Suprapubic skin (tissue), 4 donors: Measurements from ENCODE around the gene SIDT1. TPM values are rescaled to one million over a fixed set of nuclear protein-coding genes. Genes with fewer than 3 reads are reported as not detected.

Experiments
- DNase-seq, 2 donors: peaks; one replicate each; pipeline ENCODE4 v3.0.0-alpha.2; 2019; ENCODE audit warnings: low spot score in 2 of 2
- H3K27ac ChIP-seq: fragments of 200-600 bp; sonication (generic); one replicate; pipeline ENCODE4 v1.5.1; 2019
- H3K27me3 ChIP-seq: fragments of 200-600 bp; sonication (generic); one replicate; pipeline ENCODE4 v1.5.1; 2019
- H3K36me3 ChIP-seq: fragments of 200-600 bp; sonication (generic); one replicate; pipeline ENCODE4 v1.5.1; 2019
- H3K4me1 ChIP-seq: fragments of 200-600 bp; sonication (generic); one replicate; pipeline ENCODE4 v1.5.1; 2019
- H3K4me3 ChIP-seq: fragments of 200-600 bp; sonication (generic); one replicate; pipeline ENCODE4 v1.5.1; 2019; ENCODE audit warnings: mild to moderate bottlenecking
- H3K9me3 ChIP-seq: fragments of 200-600 bp; sonication (generic); one replicate; pipeline ENCODE4 v1.5.1; 2019
- CTCF ChIP-seq, 2 donors: fragments of 200-600 bp in 1 of 2; fragments of 450-650 bp in 1 of 2; sonication (generic) in 1 of 2; IDR thresholded peaks; one replicate each; pipeline ENCODE4 v1.5.1; 2016 to 2019; ENCODE audit warnings: antibody characterized with exemption in 2 of 2, mild to moderate bottlenecking in 1 of 2, moderate library complexity in 1 of 2
- EP300 ChIP-seq: sonication (generic); formaldehyde crosslinking; IDR thresholded peaks from one replicate; pipeline ENCODE4 v1.6.1; 2017; ENCODE audit warnings: antibody characterized with exemption
- POLR2A ChIP-seq, 2 donors: fragments of 450-650 bp; IDR thresholded peaks; one replicate each; pipeline ENCODE4 v1.6.1; 2017; ENCODE audit warnings: antibody characterized with exemption in 2 of 2, mild to moderate bottlenecking in 2 of 2, moderate library complexity in 2 of 2
- POLR2AphosphoS5 ChIP-seq, 3 donors: sonication (generic); formaldehyde crosslinking; IDR thresholded peaks; one replicate each; pipeline ENCODE4 v1.6.1; 2017; ENCODE audit warnings: antibody characterized with exemption in 3 of 3
- WGBS: methylation state at CpG from one replicate; pipeline ENCODE4 v1.1.5; 2018; 5-methylcytosine and 5-hydroxymethylcytosine counted together
- total RNA-seq, 4 donors: library from RNA; depleted of rRNA; stranded (reverse); fragments of >200 nt; gene quantifications; one replicate each; pipeline ENCODE4 v1.1.0, GENCODE V29; 2016

Gene SIDT1
- total RNA-seq, 4 donors from 2014 or later, result 0.34 to 11.4 (median 2.2) TPM

GRCh38 chr3:113597596-113598354 is 65.4 kb downstream of the SIDT1 start:
- no peaks in the 10 kb centered on the region for H3K9me3 ChIP-seq
- TF ChIP-seq CTCF (IDR thresholded peaks at IDR 0.05) (no peak), POLR2A (IDR thresholded peaks at IDR 0.05) (no peak), EP300 (no peak), POLR2AphosphoS5 (IDR thresholded peaks at IDR 0.05) (no peak)
- H3K4me1 ChIP-seq, result no peaks in the 10 kb centered on the region
- no peak overlapping the region for H3K4me3 ChIP-seq
- H3K27me3 ChIP-seq, result no peaks in the 10 kb centered on the region
- 58% methylated on average over 4 of the region's 4 CpGs for WGBS
- DNase-seq, result no peak
- no peaks in the 10 kb centered on the region for H3K36me3 ChIP-seq
- H3K27ac ChIP-seq, result no peak overlapping the region

GRCh38 chr3:113600418-113601182 is 68.2 kb downstream of the SIDT1 start:
- Histone ChIP-seq H3K27me3 (no peaks in the 10 kb centered on the region), H3K4me1 (no peaks in the 10 kb centered on the region), H3K4me3 (no peak overlapping the region), H3K36me3 (no peaks in the 10 kb centered on the region), H3K27ac (no peak overlapping the region), H3K9me3 (no peaks in the 10 kb centered on the region)
- 75% methylated on average over 2 of the region's 2 CpGs for WGBS
- TF ChIP-seq EP300 (no peak), POLR2A (IDR thresholded peaks at IDR 0.05) (no peak), POLR2AphosphoS5 (IDR thresholded peaks at IDR 0.05) (no peak), CTCF (IDR thresholded peaks at IDR 0.05) (no peak)
- no peak for DNase-seq

- H3K27ac ChIP-seq, result no peak overlapping the region
- WGBS, result 93% methylated on average over 2 of the region's 2 CpGs
Observed at GRCh38 chr3:113601240-113601639, 68.9 kb downstream of the SIDT1 start.

GRCh38 chr3:113602256-113602655 is 69.9 kb downstream of the SIDT1 start:
- TF ChIP-seq EP300 (no peak), CTCF (IDR thresholded peaks at IDR 0.05) (no peak), POLR2A (IDR thresholded peaks at IDR 0.05) (no peak), POLR2AphosphoS5 (IDR thresholded peaks at IDR 0.05) (no peak)
- no peaks in the 10 kb centered on the region for H3K27me3 ChIP-seq
- no peaks in the 10 kb centered on the region for H3K36me3 ChIP-seq
- 82% methylated on average over 2 of the region's 2 CpGs for WGBS
- H3K4me1 ChIP-seq, result no peaks in the 10 kb centered on the region
- no peak for DNase-seq
- H3K9me3 ChIP-seq, result no peaks in the 10 kb centered on the region
- no peak overlapping the region for H3K4me3 ChIP-seq
- H3K27ac ChIP-seq, result no peak overlapping the region

More at GRCh38 chr3:113601240-113601639, 68.9 kb downstream of the SIDT1 start:
- Histone ChIP-seq H3K9me3 (no peaks in the 10 kb centered on the region), H3K4me1 (no peaks in the 10 kb centered on the region), H3K4me3 (no peak overlapping the region), H3K27me3 (no peaks in the 10 kb centered on the region), H3K36me3 (no peaks in the 10 kb centered on the region)
- TF ChIP-seq EP300 (no peak), CTCF (IDR thresholded peaks at IDR 0.05) (no peak), POLR2AphosphoS5 (IDR thresholded peaks at IDR 0.05) (no peak), POLR2A (IDR thresholded peaks at IDR 0.05) (no peak)
- no peak for DNase-seq

GRCh38 chr3:113602836-113603235 is 70.5 kb downstream of the SIDT1 start:
- WGBS, result 63% methylated on average over 11 of the region's 11 CpGs
- no peaks in the 10 kb centered on the region for H3K9me3 ChIP-seq
- no peaks in the 10 kb centered on the region for H3K36me3 ChIP-seq
- no peak for TF ChIP-seq EP300
- TF ChIP-seq CTCF (IDR thresholded peaks at IDR 0.05), result no peak
- no peak for TF ChIP-seq POLR2A (IDR thresholded peaks at IDR 0.05)
- no peak for TF ChIP-seq POLR2AphosphoS5 (IDR thresholded peaks at IDR 0.05)
- H3K4me1 ChIP-seq, result no peaks in the 10 kb centered on the region
- H3K27ac ChIP-seq, result no peak overlapping the region
- no peaks in the 10 kb centered on the region for H3K27me3 ChIP-seq
- H3K4me3 ChIP-seq, result no peak overlapping the region
- DNase-seq, result no peak
